ENCODE data around the gene SBK1.
A peak's percentile ranks its signal among the peaks of the same experiment; 100 is the strongest.
"Not testable (repeated sequence)": the region's sequence is repeated elsewhere in the genome, so short reads cannot be mapped to it uniquely, and the experiment has no call there.

The SBK1 gene

GRCh38 chr16:28308794-28309584 is 16.7 kb downstream of the SBK1 start:
- DNase-seq (ENCODE audit: low read depth in 2 of 2): no peak

GRCh38 chr16:28309811-28310311 is 17.5 kb downstream of the SBK1 start:
- DNase-seq (ENCODE audit: low read depth in 2 of 2): peak; percentile 75 to 77

GRCh38 chr16:28310796-28311195 is 18.5 kb downstream of the SBK1 start:
- no peak for DNase-seq (ENCODE audit: low read depth in 2 of 2)

GRCh38 chr16:28311413-28311812 is 19.1 kb downstream of the SBK1 start:
- no peak for DNase-seq (ENCODE audit: low read depth in 2 of 2)

- DNase-seq (ENCODE audit: low read depth in 2 of 2): no peak
Measured at GRCh38 chr16:28311913-28312312, 19.6 kb downstream of the SBK1 start.

- no peak for DNase-seq (ENCODE audit: low read depth in 2 of 2)
Measured at GRCh38 chr16:28312327-28312726, 20.0 kb downstream of the SBK1 start.

- DNase-seq (ENCODE audit: low read depth in 2 of 2): no peak
Measured at GRCh38 chr16:28313587-28313986, 21.3 kb downstream of the SBK1 start.

- DNase-seq (ENCODE audit: low read depth in 2 of 2): no peak
Measured at GRCh38 chr16:28316054-28316453, 23.7 kb downstream of the SBK1 start.

GRCh38 chr16:28317040-28317880 is 24.9 kb downstream of the SBK1 start:
- peak; percentile 54 to 57 for DNase-seq (ENCODE audit: low read depth in 2 of 2)

- DNase-seq (ENCODE audit: low read depth in 2 of 2): no peak
Measured at GRCh38 chr16:28318042-28318744, 25.9 kb downstream of the SBK1 start.

GRCh38 chr16:28319476-28320022 is 27.2 kb downstream of the SBK1 start:
- DNase-seq (ENCODE audit: low read depth in 2 of 2): no peak

- no peak for DNase-seq (ENCODE audit: low read depth in 2 of 2)
Measured at GRCh38 chr16:28320023-28320561, 27.8 kb downstream of the SBK1 start.

GRCh38 chr16:28320741-28321140 is 28.4 kb downstream of the SBK1 start:
- no peak for DNase-seq (ENCODE audit: low read depth in 2 of 2)

- DNase-seq (ENCODE audit: low read depth in 2 of 2): no peak
Measured at GRCh38 chr16:28321700-28322411, 29.5 kb downstream of the SBK1 start.

GRCh38 chr16:28324235-28324886 is 32.0 kb downstream of the SBK1 start:
- DNase-seq (ENCODE audit: low read depth in 2 of 2): no peak

GRCh38 chr16:28324887-28325279 is 32.6 kb downstream of the SBK1 start:
- no peak for DNase-seq (ENCODE audit: low read depth in 2 of 2)

GRCh38 chr16:28326881-28327610 is 34.7 kb downstream of the SBK1 start:
- peak; percentile 47 to 53 for DNase-seq (ENCODE audit: low read depth in 2 of 2)

GRCh38 chr16:28330232-28330631 is 37.9 kb downstream of the SBK1 start:
- not testable (repeated sequence) for DNase-seq (ENCODE audit: low read depth in 2 of 2)

GRCh38 chr16:28330981-28331380 is 38.7 kb downstream of the SBK1 start:
- DNase-seq (ENCODE audit: low read depth in 2 of 2): not testable (repeated sequence)

GRCh38 chr16:28332632-28333031 is 40.3 kb downstream of the SBK1 start:
- not testable (repeated sequence) for DNase-seq (ENCODE audit: low read depth in 2 of 2)
